Mesodermal cell (in vitro differentiated cells): Measurements from ENCODE around the gene TMEM45A.

Experiments used
- H3K27ac ChIP-seq: 2 replicates; pipeline ENCODE4 v1.7.0; 2013; ENCODE audit warnings: mild to moderate bottlenecking, low read depth, low read length, moderate library complexity; ENCODE audit not compliant: severe bottlenecking
- H3K36me3 ChIP-seq: 2 replicates; pipeline ENCODE4 v1.7.1; 2013; ENCODE audit warnings: mild to moderate bottlenecking, low read length, moderate library complexity; ENCODE audit not compliant: control insufficient read depth, insufficient read depth
- H3K4me1 ChIP-seq: one replicate; pipeline ENCODE4 v1.7.1; 2013; ENCODE audit warnings: mild to moderate bottlenecking, low read length; ENCODE audit not compliant: insufficient read depth, control insufficient read depth, poor library complexity, severe bottlenecking
- H3K4me3 ChIP-seq: 2 replicates; pipeline ENCODE4 v1.7.0; 2013; ENCODE audit warnings: low read length, control low read depth, mild to moderate bottlenecking; ENCODE audit not compliant: insufficient read depth, poor library complexity, severe bottlenecking; ENCODE audit errors: extremely low read depth
- H3K9me3 ChIP-seq: 2 replicates; pipeline ENCODE4 v1.7.1; 2013; ENCODE audit warnings: mild to moderate bottlenecking, low read length, moderate library complexity; ENCODE audit not compliant: control insufficient read depth
- WGBS, 2 experiments: methylation state at CpG; one replicate each; pipeline ENCODE4 v1.1.5; 2013; ENCODE audit warnings: missing lambda C conversion rate in 2 of 2; ENCODE audit not compliant: insufficient coverage in 2 of 2; 5-methylcytosine and 5-hydroxymethylcytosine counted together

Gene TMEM45A

DNA sequence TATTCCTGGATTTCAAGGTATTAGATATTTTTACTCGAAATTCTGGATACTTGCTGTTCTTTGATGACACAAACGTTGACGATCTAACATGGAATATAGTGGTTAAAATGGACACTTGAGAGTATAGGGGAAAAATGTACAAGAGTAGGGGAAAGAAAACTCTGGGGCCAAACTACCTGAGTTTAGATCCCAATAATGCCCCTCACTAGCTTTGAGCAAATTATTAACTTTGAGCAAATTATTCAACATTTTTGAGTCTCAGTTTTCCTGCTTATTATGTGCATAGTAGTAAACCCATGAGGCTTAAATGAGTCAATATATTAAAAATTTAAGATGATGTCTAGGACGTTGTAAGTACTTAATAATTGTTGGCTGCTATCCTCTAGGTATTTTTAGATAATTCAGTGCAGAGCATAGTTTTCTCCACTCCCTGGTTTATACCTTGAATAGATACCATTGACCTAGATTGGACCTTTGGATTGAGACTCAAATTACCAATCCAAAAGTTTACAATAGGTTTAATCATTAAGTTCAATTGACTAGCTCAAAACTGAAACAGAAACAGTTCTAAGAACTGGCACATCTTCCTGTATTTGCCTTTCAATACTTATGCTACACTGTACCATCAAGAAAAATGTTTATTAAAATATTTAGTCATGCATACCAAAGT, 121.4 kb downstream of the TMEM45A start:
- Histone ChIP-seq H3K9me3 (no peaks in the 10 kb centered on the region), H3K36me3 (no peaks in the 10 kb centered on the region), H3K27ac (no peak overlapping the region), H3K4me3 (no peak overlapping the region), H3K4me1 (no peaks in the 10 kb centered on the region)
- 85% methylated on average over 4 of the region's 4 CpGs; no CpG with 5 or more reads in 1 of the 2 experiments for WGBS, 2 experiments

DNA sequence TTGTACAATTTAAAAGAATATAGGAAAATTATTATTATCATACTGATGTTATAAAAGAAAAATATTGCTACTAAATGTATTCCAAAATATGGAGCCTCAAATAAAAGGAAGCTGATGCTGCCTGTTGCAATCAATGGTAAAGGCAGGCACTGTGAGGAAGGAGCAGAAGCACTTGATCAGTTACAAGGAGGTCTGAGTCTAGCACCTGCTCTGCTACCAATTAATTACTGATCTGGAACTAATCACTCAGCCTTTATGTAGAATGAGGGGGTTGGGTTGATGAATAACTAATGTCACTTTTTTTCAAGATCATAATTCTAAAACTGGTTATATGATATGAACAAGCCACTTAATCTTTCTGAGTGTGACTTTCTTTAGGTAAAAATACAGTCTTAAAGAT, 122.5 kb downstream of the TMEM45A start:
- Histone ChIP-seq H3K27ac (no peak overlapping the region), H3K4me3 (no peak overlapping the region), H3K9me3 (no peaks in the 10 kb centered on the region), H3K36me3 (no peaks in the 10 kb centered on the region), H3K4me1 (no peaks in the 10 kb centered on the region)

DNA sequence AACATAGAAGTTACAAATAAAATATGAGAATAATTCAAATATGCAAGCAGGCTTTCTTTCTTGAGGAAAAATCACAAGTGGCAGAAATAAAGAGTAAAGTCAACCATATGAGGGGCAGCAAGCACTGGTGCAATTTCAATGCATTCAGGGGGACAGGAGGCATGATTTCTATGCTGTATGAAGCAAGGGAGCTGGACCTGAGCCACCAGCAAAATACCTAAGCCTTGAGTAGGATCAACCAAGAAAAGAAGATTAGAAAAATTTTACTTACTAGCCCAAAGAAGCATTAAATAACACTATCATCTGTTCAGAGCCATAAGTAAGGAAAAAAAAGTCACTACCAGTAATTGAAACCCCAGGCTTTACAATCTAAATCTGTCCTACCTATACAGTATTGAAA, 123.3 kb downstream of the TMEM45A start:
- Histone ChIP-seq H3K4me1 (no peaks in the 10 kb centered on the region), H3K27ac (no peak overlapping the region), H3K9me3 (no peaks in the 10 kb centered on the region), H3K36me3 (no peaks in the 10 kb centered on the region), H3K4me3 (no peak overlapping the region)

DNA sequence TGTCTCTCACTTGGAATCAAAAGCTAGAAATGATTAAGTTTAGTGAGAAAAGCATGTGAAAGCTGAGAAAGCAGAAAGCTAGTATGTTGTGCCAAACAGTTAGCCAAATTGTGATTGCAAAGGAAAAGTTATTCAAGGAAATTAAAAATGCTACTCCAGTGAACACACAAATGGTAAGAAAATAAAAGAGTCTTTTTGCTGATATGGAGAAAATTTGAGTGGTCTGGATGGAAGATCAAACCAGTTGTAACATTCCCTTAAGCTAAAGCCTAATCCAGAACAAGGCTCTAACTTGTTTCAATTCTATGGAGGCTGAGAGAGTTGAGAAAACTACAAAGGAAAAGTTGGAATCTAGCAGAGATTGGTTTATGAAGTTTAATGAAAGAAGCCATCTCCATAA, 128.8 kb downstream of the TMEM45A start:
- no peaks in the 10 kb centered on the region for H3K4me1 ChIP-seq
- H3K27ac ChIP-seq, result no peak overlapping the region
- H3K9me3 ChIP-seq, result no peaks in the 10 kb centered on the region
- no peak overlapping the region for H3K4me3 ChIP-seq
- H3K36me3 ChIP-seq, result no peaks in the 10 kb centered on the region
